Breast epithelium (tissue), 3 donors: ENCODE measurements around the gene PRH2.

Source experiments
- CTCF ChIP-seq, 3 donors: fragments of 450-650 bp; IDR thresholded peaks; one replicate each; pipeline ENCODE4 v1.5.1; 2016 to 2017; ENCODE audit warnings: antibody characterized with exemption in 3 of 3, mild to moderate bottlenecking in 3 of 3, moderate library complexity in 3 of 3
- POLR2A ChIP-seq: fragments of 450-650 bp; IDR thresholded peaks from one replicate; pipeline ENCODE4 v1.6.1; 2016; ENCODE audit warnings: antibody characterized with exemption, mild to moderate bottlenecking, moderate library complexity

DNA sequence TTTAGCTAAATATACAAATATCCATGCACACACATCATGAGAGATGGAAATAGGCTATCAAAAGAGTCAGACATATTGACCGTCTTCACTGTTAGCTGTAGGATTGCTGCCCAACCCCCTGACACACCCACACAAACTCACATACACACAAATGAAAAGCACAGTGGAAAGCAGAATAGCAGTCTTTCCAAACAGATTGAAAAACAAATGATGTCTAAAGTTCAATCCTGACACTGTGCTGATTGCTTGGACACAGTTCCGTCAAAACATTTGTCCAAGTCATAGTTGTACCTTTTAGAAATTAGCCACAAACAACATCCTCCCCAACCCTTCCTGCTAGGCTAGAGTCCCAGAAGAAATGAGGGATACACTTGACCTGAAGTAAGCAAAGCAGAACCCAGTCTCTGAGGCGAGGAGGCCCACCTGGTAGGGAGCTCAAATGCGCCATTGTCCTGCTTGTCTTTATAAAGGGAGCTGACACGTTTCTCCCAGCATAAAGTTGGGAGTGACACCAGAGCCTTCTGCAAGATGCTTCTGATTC lies at the start of gene PRH2:
- TF ChIP-seq CTCF (IDR thresholded peaks at IDR 0.05) (no peak), POLR2A (no peak)
